COR-L47 (cell line): Measurements from ENCODE around the gene BEST1.
A peak's percentile ranks its signal among the peaks of the same experiment; 100 is the strongest.

Experiments used
- DNase-seq: peaks from one replicate; lab custom pipeline; 2025; lab: John Stamatoyannopoulos, UW

Gene BEST1

GRCh38 chr11:61964666-61965271 is 14.6 kb downstream of the BEST1 start:
- DNase-seq = peak; percentile 12

GRCh38 chr11:61966734-61967115 is 16.6 kb downstream of the BEST1 start:
- DNase-seq = no peak

- DNase-seq = peak; percentile 91
Observed at GRCh38 chr11:61967116-61967923, 17.2 kb downstream of the BEST1 start, which contains the start of gene FTH1. TSS of gene FTH1 (minus strand) at chr11:61967634. CDS start at chr11:61967425, 209 bp downstream.

GRCh38 chr11:61967924-61968757 is 18.0 kb downstream of the BEST1 start:
- DNase-seq = peak; percentile 43

- no peak for DNase-seq
Observed at GRCh38 chr11:61968758-61969390, 18.7 kb downstream of the BEST1 start.

GRCh38 chr11:61969391-61969758 is 19.2 kb downstream of the BEST1 start:
- no peak for DNase-seq

GRCh38 chr11:61969838-61970662 is 19.9 kb downstream of the BEST1 start:
- no peak for DNase-seq

GRCh38 chr11:61971248-61972111 is 21.3 kb downstream of the BEST1 start:
- peak; percentile 85 for DNase-seq

GRCh38 chr11:61972112-61972671 is 22.0 kb downstream of the BEST1 start:
- DNase-seq = no peak

GRCh38 chr11:61972672-61973475 is 22.7 kb downstream of the BEST1 start:
- DNase-seq = no peak

- no peak for DNase-seq
Observed at GRCh38 chr11:61973476-61974162, 23.5 kb downstream of the BEST1 start.

- DNase-seq = no peak
Observed at GRCh38 chr11:61974766-61975631, 24.8 kb downstream of the BEST1 start.

- DNase-seq = no peak
Observed at GRCh38 chr11:61975638-61976419, 25.7 kb downstream of the BEST1 start.

- no peak for DNase-seq
Observed at GRCh38 chr11:61976420-61976800, 26.3 kb downstream of the BEST1 start.

GRCh38 chr11:61976813-61977475 is 26.8 kb downstream of the BEST1 start:
- DNase-seq = no peak
